Measurements from ENCODE around the gene SAMM50.

SAMM50 gene

GRCh38 chr22:43923191-43923590 is 32.1 kb upstream of the SAMM50 start:
- Histone ChIP-seq H4K20me1 (ENCODE audit: control insufficient read depth, insufficient read depth, low read depth, low read length) (0 out of 2 replicates have a peak, but pooled peaks cover 1% of the 10 kb centered on the region), H3K4me1 (ENCODE audit: control insufficient read depth, low read length) (no peaks in the 10 kb centered on the region), H3K27ac (ENCODE audit: low read depth, low read length) (no peak overlapping the region), H3K4me2 (ENCODE audit: low read length) (no peak overlapping the region), H3K4me3 (ENCODE audit: low read length) (no peak overlapping the region), H3K9me2 (replicated peaks; ENCODE audit: control insufficient read depth, low read length) (no peaks in the 10 kb centered on the region), H3K36me3 (ENCODE audit: control insufficient read depth, low read length) (no peaks in the 10 kb centered on the region), H3K79me2 (ENCODE audit: control insufficient read depth, low read length) (no peaks in the 10 kb centered on the region), H3K9me3 (ENCODE audit: control insufficient read depth, insufficient read depth, low read length) (no peaks in the 10 kb centered on the region), H3K27me3 (ENCODE audit: control insufficient read depth, low read length) (no peaks in the 10 kb centered on the region), H3F3A (ENCODE audit: control insufficient read depth, insufficient read depth) (no peaks in the 10 kb centered on the region)
- TF ChIP-seq EZH2phosphoT487 (IDR thresholded peaks at IDR 0.05; ENCODE audit: borderline replicate concordance, low read length) (no peak), CTCF (IDR thresholded peaks at IDR 0.05; ENCODE audit: low read depth, low read length, poor library complexity, severe bottlenecking) (no peak)

- no peaks in the 10 kb centered on the region for H3K79me2 ChIP-seq (ENCODE audit: control insufficient read depth, low read length)
- TF ChIP-seq EZH2phosphoT487 (IDR thresholded peaks at IDR 0.05; ENCODE audit: borderline replicate concordance, low read length) (no peak), CTCF (IDR thresholded peaks at IDR 0.05; ENCODE audit: low read depth, low read length, poor library complexity, severe bottlenecking) (no peak)
- no peak within 1 kb of the TSS; the same call in 1 of the 2 replicates for H3K4me2 ChIP-seq (ENCODE audit: low read length)
- H4K20me1 ChIP-seq (ENCODE audit: control insufficient read depth, insufficient read depth, low read depth, low read length) = 0 out of 2 replicates have a peak, but pooled peaks cover 3% of the 10 kb centered on the region
- no peaks in the 10 kb centered on the region for H3K9me2 ChIP-seq (replicated peaks; ENCODE audit: control insufficient read depth, low read length)
- H3K27me3 ChIP-seq (ENCODE audit: control insufficient read depth, low read length) = no peaks in the 10 kb centered on the region
- H3K9me3 ChIP-seq (ENCODE audit: control insufficient read depth, insufficient read depth, low read length) = no peaks in the 10 kb centered on the region
- H3K27ac ChIP-seq (ENCODE audit: low read depth, low read length) = no peak within 1 kb of the TSS
- no peaks in the 10 kb centered on the region for H3K4me1 ChIP-seq (ENCODE audit: control insufficient read depth, low read length)
- H3K4me3 ChIP-seq (ENCODE audit: low read length) = no peak within 1 kb of the TSS
- H3K36me3 ChIP-seq (ENCODE audit: control insufficient read depth, low read length) = no peaks in the 10 kb centered on the region
- no peaks in the 10 kb centered on the region for H3F3A ChIP-seq (ENCODE audit: control insufficient read depth, insufficient read depth)
Measured at GRCh38 chr22:43923631-43924464, 31.4 kb upstream of the SAMM50 start, which contains the start of gene PNPLA3. Gene PNPLA3, plus strand, starts transcription at chr22:43923805. Its CDS starts 107 bp downstream, at chr22:43923912.

GRCh38 chr22:43924877-43925276 is 30.4 kb upstream of the SAMM50 start:
- Histone ChIP-seq H3F3A (ENCODE audit: control insufficient read depth, insufficient read depth) (no peaks in the 10 kb centered on the region), H3K4me1 (ENCODE audit: control insufficient read depth, low read length) (no peaks in the 10 kb centered on the region), H3K27me3 (ENCODE audit: control insufficient read depth, low read length) (no peaks in the 10 kb centered on the region), H3K9me3 (ENCODE audit: control insufficient read depth, insufficient read depth, low read length) (no peaks in the 10 kb centered on the region), H3K36me3 (ENCODE audit: control insufficient read depth, low read length) (no peaks in the 10 kb centered on the region), H4K20me1 (ENCODE audit: control insufficient read depth, insufficient read depth, low read depth, low read length) (0 out of 2 replicates have a peak, but pooled peaks cover 3% of the 10 kb centered on the region), H3K27ac (ENCODE audit: low read depth, low read length) (no peak overlapping the region), H3K79me2 (ENCODE audit: control insufficient read depth, low read length) (no peaks in the 10 kb centered on the region), H3K9me2 (replicated peaks; ENCODE audit: control insufficient read depth, low read length) (no peaks in the 10 kb centered on the region), H3K4me2 (ENCODE audit: low read length) (no peak overlapping the region), H3K4me3 (ENCODE audit: low read length) (no peak overlapping the region)
- TF ChIP-seq CTCF (IDR thresholded peaks at IDR 0.05; ENCODE audit: low read depth, low read length, poor library complexity, severe bottlenecking) = no peak
- no peak for TF ChIP-seq EZH2phosphoT487 (IDR thresholded peaks at IDR 0.05; ENCODE audit: borderline replicate concordance, low read length)
